Measurements from ENCODE around the gene TIA1.
A peak's percentile ranks its signal among the peaks of the same experiment; 100 is the strongest.
"Not testable (repeated sequence)": the region's sequence is repeated elsewhere in the genome, so short reads cannot be mapped to it uniquely, and the experiment has no call there.

Gene TIA1

GRCh38 chr2:70201225-70201768 is 47.1 kb downstream of the TIA1 start:
- Histone ChIP-seq H3K27ac (no peak overlapping the region), H3K9ac (no peak overlapping the region), H4K20me1 (no peaks in the 10 kb centered on the region), H3K36me3 (peaks cover 9% of the 10 kb centered on the region; the same call in 1 of the 2 replicates), H3K27me3 (no peaks in the 10 kb centered on the region), H3K4me3 (no peak overlapping the region), H3K4me1 (no peaks in the 10 kb centered on the region), H3K4me2 (no peak overlapping the region), H3K9me3 (no peaks in the 10 kb centered on the region)
- no peak for TF ChIP-seq Cebpa-rat (IDR thresholded peaks at IDR 0.05)

GRCh38 chr2:70199320-70199864 is 49.0 kb downstream of the TIA1 start:
- H3K4me3 ChIP-seq, result no peak overlapping the region
- no peaks in the 10 kb centered on the region for H4K20me1 ChIP-seq
- H3K4me1 ChIP-seq, result no peaks in the 10 kb centered on the region
- H3K9me3 ChIP-seq, result no peaks in the 10 kb centered on the region
- H3K36me3 ChIP-seq, result peaks cover 9% of the 10 kb centered on the region; the same call in 1 of the 2 replicates
- no peaks in the 10 kb centered on the region for H3K27me3 ChIP-seq
- H3K9ac ChIP-seq, result no peak overlapping the region
- no peak overlapping the region for H3K4me2 ChIP-seq
- no peak for TF ChIP-seq Cebpa-rat (IDR thresholded peaks at IDR 0.05)
- no peak overlapping the region for H3K27ac ChIP-seq

- TF ChIP-seq Cebpa-rat (IDR thresholded peaks at IDR 0.05), result no peak
- Histone ChIP-seq H3K9ac (no peak overlapping the region), H3K27ac (no peak overlapping the region), H3K9me3 (no peaks in the 10 kb centered on the region), H3K4me2 (no peak overlapping the region), H4K20me1 (no peaks in the 10 kb centered on the region), H3K4me1 (peaks cover 8% of the 10 kb centered on the region; the same call in 1 of the 2 replicates), H3K4me3 (no peak overlapping the region), H3K36me3 (no peaks in the 10 kb centered on the region), H3K27me3 (no peaks in the 10 kb centered on the region)
Observed at GRCh38 chr2:70192516-70192915, 55.9 kb downstream of the TIA1 start.

GRCh38 chr2:70191244-70191735 is 57.1 kb downstream of the TIA1 start:
- H3K4me3 ChIP-seq, result peak overlapping the region; percentile 73
- H3K27me3 ChIP-seq, result no peaks in the 10 kb centered on the region
- no peaks in the 10 kb centered on the region for H3K9me3 ChIP-seq
- peaks cover 8% of the 10 kb centered on the region; the same call in 1 of the 2 replicates for H3K4me1 ChIP-seq
- no peak for TF ChIP-seq Cebpa-rat (IDR thresholded peaks at IDR 0.05)
- no peaks in the 10 kb centered on the region for H4K20me1 ChIP-seq
- no peaks in the 10 kb centered on the region for H3K36me3 ChIP-seq
- H3K27ac ChIP-seq, result peak overlapping the region; percentile 98
- peak overlapping the region; percentile 96 for H3K9ac ChIP-seq
- peak overlapping the region; percentile 82 for H3K4me2 ChIP-seq

GRCh38 chr2:70190418-70191243 is 57.8 kb downstream of the TIA1 start, which contains the start of gene C2orf42:
C2orf42 (minus strand) TSS chr2:70191019; CDS start chr2:70181985, 9,034 bp downstream.
- no peak for TF ChIP-seq Cebpa-rat (IDR thresholded peaks at IDR 0.05)
- peak within 1 kb of the TSS; percentile 96 for H3K9ac ChIP-seq
- H3K36me3 ChIP-seq, result no peaks in the 10 kb centered on the region
- peak within 1 kb of the TSS; percentile 82 for H3K4me2 ChIP-seq
- H3K4me3 ChIP-seq, result peak within 1 kb of the TSS; percentile 73
- peaks cover 8% of the 10 kb centered on the region; the same call in 1 of the 2 replicates for H3K4me1 ChIP-seq
- peak within 1 kb of the TSS; percentile 98 for H3K27ac ChIP-seq
- no peaks in the 10 kb centered on the region for H3K9me3 ChIP-seq
- H4K20me1 ChIP-seq, result no peaks in the 10 kb centered on the region
- H3K27me3 ChIP-seq, result no peaks in the 10 kb centered on the region

- Histone ChIP-seq H3K36me3 (no peaks in the 10 kb centered on the region), H3K9ac (no peak overlapping the region), H3K4me2 (no peak overlapping the region), H3K27ac (no peak overlapping the region), H3K4me3 (no peak overlapping the region), H4K20me1 (no peaks in the 10 kb centered on the region), H3K4me1 (peaks cover 8% of the 10 kb centered on the region; the same call in 1 of the 2 replicates), H3K27me3 (no peaks in the 10 kb centered on the region), H3K9me3 (no peaks in the 10 kb centered on the region)
- TF ChIP-seq Cebpa-rat (IDR thresholded peaks at IDR 0.05), result no peak
Observed at GRCh38 chr2:70188460-70188859, 60.0 kb downstream of the TIA1 start.

GRCh38 chr2:70187170-70187569 is 61.3 kb downstream of the TIA1 start:
- peak; percentile 53 for TF ChIP-seq Cebpa-rat (IDR thresholded peaks at IDR 0.05)
- H3K27ac ChIP-seq, H3K9me3 ChIP-seq, H3K9ac ChIP-seq, H3K4me2 ChIP-seq, H3K4me3 ChIP-seq, H4K20me1 ChIP-seq, H3K27me3 ChIP-seq, H3K36me3 ChIP-seq: not testable (repeated sequence)
- peaks cover 14% of the 10 kb centered on the region for H3K4me1 ChIP-seq

- Histone ChIP-seq H3K9ac (no peak overlapping the region), H3K27me3 (no peaks in the 10 kb centered on the region), H4K20me1 (no peaks in the 10 kb centered on the region), H3K36me3 (peaks cover 17% of the 10 kb centered on the region), H3K27ac (no peak overlapping the region), H3K4me3 (no peak overlapping the region), H3K9me3 (no peaks in the 10 kb centered on the region), H3K4me2 (peak overlapping the region; percentile 77; the same call in 1 of the 2 replicates), H3K4me1 (peaks cover 35% of the 10 kb centered on the region)
- no peak for TF ChIP-seq Cebpa-rat (IDR thresholded peaks at IDR 0.05)
Observed at GRCh38 chr2:70182689-70183088, 65.7 kb downstream of the TIA1 start.

- Histone ChIP-seq H3K4me3 (peak overlapping the region; percentile 40), H3K36me3 (peaks cover 26% of the 10 kb centered on the region), H3K27me3 (no peaks in the 10 kb centered on the region), H3K4me2 (peak overlapping the region; percentile 77), H3K4me1 (peaks cover 44% of the 10 kb centered on the region), H3K27ac (peak overlapping the region; percentile 64), H3K9me3 (no peaks in the 10 kb centered on the region), H3K9ac (peak overlapping the region; percentile 34; the same call in 1 of the 2 replicates), H4K20me1 (no peaks in the 10 kb centered on the region)
- no peak for TF ChIP-seq Cebpa-rat (IDR thresholded peaks at IDR 0.05)
Observed at GRCh38 chr2:70181363-70181956, 67.0 kb downstream of the TIA1 start.
